ENCODE results near the gene HEMGN.

The HEMGN gene

DNA sequence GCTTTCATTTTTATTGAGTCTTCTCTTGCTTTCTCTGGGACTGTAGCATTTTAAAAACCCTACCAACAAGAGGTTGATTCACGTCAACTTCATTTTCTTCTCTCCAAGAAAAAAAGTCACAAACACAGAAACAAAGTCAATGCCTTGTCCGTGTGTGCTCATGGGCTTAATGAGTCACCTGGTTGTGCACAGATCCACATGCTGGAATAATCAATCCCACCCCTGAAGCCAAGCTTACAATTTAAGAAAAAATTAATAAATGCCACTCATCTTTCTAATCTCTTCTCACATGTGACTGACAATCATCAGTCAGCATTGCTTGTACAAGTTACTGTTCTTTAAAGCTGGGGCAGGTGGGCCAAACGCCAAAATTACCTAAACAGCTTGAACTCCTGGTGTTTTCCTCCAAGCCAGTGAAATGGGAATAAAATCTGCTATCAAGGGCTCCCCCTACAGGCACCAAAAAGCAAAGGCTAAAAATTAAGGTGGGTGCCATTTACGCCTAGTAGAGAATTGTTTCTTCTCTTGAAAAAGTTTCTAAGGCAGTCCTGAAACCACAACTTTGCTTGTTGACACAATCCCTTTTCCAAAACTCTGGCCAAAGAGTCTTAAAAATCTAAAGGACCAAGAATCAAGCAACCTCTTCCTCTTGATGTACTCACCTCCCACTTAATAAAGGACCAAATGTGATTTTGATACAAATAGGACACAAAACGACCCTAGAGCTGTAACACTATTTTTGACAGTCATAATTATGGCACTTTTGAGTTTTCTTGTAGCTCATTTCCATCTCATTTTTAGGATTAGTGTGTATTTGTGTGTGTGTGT lies 37.0 kb downstream of the HEMGN start:
- Histone ChIP-seq H2AFZ (ENCODE audit: low read length) (no peak overlapping the region), H3K36me3 (replicated peaks; ENCODE audit: insufficient read depth, low read length) (no peaks in the 10 kb centered on the region), H4K20me1 (ENCODE audit: insufficient read depth, low read length) (no peaks in the 10 kb centered on the region), H3K27me3 (replicated peaks; ENCODE audit: insufficient read depth, low read length) (no peaks in the 10 kb centered on the region), H3K9ac (ENCODE audit: low read length) (no peak overlapping the region), H3K4me2 (ENCODE audit: low read depth, low read length) (no peak overlapping the region), H3K4me1 (ENCODE audit: low read length) (no peaks in the 10 kb centered on the region), H3F3A (ENCODE audit: insufficient read depth, low read length) (no peaks in the 10 kb centered on the region), H3K79me2 (ENCODE audit: low read length) (no peaks in the 10 kb centered on the region; the same call in 1 of the 2 replicates), H3K9me2 (replicated peaks; ENCODE audit: insufficient read depth, low read length) (no peaks in the 10 kb centered on the region), H3K4me3 (ENCODE audit: low read length) (no peak overlapping the region), H3K9me3 (replicated peaks; ENCODE audit: insufficient read depth, low read length) (no peaks in the 10 kb centered on the region), H3K27ac (ENCODE audit: low read length) (no peak overlapping the region)
- TF ChIP-seq, protein P1, sequence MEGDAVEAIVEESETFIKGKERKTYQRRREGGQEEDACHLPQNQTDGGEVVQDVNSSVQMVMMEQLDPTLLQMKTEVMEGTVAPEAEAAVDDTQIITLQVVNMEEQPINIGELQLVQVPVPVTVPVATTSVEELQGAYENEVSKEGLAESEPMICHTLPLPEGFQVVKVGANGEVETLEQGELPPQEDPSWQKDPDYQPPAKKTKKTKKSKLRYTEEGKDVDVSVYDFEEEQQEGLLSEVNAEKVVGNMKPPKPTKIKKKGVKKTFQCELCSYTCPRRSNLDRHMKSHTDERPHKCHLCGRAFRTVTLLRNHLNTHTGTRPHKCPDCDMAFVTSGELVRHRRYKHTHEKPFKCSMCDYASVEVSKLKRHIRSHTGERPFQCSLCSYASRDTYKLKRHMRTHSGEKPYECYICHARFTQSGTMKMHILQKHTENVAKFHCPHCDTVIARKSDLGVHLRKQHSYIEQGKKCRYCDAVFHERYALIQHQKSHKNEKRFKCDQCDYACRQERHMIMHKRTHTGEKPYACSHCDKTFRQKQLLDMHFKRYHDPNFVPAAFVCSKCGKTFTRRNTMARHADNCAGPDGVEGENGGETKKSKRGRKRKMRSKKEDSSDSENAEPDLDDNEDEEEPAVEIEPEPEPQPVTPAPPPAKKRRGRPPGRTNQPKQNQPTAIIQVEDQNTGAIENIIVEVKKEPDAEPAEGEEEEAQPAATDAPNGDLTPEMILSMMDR (IDR thresholded peaks at IDR 0.05; ENCODE audit: low read length): peak; percentile 80
- no peak for TF ChIP-seq EZH2 (optimal IDR thresholded peaks at IDR 0.05; ENCODE audit: low read depth, low read length)
- peak; percentile 37 for DNase-seq

DNA sequence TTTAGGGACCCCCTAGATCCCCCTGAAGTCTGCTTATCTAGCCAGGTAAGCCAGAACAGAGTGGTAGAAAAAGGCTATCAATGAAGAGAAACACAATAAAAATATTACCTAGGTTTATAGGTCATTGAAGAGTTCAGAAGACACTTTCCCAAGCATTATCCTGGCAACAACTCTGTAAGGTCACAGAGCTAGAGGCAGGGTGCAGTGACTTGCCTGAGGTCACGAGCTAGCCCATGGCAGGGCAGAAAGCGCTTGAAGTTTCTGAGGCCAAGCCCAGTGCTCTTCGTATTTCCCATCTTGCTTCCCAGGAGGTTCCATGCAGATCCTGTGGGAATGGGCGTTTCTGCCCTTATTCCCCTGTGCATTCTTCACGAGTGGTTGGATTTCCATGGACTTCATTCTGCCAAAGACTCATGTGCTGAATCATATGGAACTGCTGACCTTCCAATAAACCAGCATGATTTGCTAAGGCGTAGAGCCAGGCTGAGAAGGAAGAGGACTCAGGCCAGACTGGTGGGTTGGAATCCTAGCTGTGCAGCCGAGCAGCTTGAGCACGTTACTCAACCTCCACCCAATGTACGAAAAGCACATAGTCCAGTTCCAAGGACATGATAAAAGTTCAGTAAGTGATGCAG lies 37.8 kb downstream of the HEMGN start:
- no peak for TF ChIP-seq EZH2phosphoT487 (IDR thresholded peaks at IDR 0.05; ENCODE audit: low read length)
- TF ChIP-seq EZH2 (optimal IDR thresholded peaks at IDR 0.05; ENCODE audit: low read depth, low read length): no peak
- TF ChIP-seq, protein P1 (IDR thresholded peaks at IDR 0.05; ENCODE audit: low read length): no peak
- Histone ChIP-seq H3K27ac (ENCODE audit: low read length) (no peak overlapping the region), H3K4me2 (ENCODE audit: low read depth, low read length) (no peak overlapping the region), H3K9me3 (replicated peaks; ENCODE audit: insufficient read depth, low read length) (no peaks in the 10 kb centered on the region), H2AFZ (ENCODE audit: low read length) (no peak overlapping the region), H4K20me1 (ENCODE audit: insufficient read depth, low read length) (no peaks in the 10 kb centered on the region), H3K27me3 (replicated peaks; ENCODE audit: insufficient read depth, low read length) (no peaks in the 10 kb centered on the region), H3K9me2 (replicated peaks; ENCODE audit: insufficient read depth, low read length) (no peaks in the 10 kb centered on the region), H3K79me2 (ENCODE audit: low read length) (no peaks in the 10 kb centered on the region), H3K4me3 (ENCODE audit: low read length) (no peak overlapping the region), H3K9ac (ENCODE audit: low read length) (no peak overlapping the region), H3F3A (ENCODE audit: insufficient read depth, low read length) (no peaks in the 10 kb centered on the region), H3K36me3 (replicated peaks; ENCODE audit: insufficient read depth, low read length) (no peaks in the 10 kb centered on the region), H3K4me1 (ENCODE audit: low read length) (no peaks in the 10 kb centered on the region)
- DNase-seq: no peak

DNA sequence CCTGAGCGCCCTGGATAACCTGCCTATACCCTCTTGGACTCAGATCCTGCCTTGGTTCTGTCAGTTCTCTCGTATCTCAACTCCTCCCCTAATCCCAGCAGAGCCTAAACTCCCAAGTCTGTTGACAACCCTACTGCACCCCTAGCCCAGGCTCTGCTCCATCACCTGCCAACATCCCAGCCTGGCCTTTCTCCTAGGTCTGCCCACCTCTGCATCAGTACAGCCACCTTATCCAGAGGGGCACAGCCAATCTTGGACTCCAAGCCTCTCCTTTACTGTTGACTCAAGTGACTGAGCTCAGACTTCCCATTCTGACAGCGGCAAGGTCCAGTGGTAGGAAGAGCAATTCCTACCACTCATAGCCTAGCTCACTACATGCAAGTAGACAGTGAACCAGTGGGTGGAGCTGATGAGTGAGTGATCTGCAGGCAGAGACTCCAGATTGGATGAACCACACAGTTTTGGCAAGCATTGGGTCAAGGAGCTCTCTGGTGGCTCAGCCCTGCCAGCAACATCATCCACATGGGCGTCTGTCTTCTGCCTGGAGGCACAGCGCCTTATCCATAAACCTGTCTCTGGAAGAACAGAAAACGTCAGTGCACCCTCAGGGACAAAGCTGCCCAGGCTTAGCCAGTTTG lies 42.2 kb downstream of the HEMGN start:
- H3K9me2 ChIP-seq (replicated peaks; ENCODE audit: insufficient read depth, low read length): no peaks in the 10 kb centered on the region
- no peaks in the 10 kb centered on the region for H3F3A ChIP-seq (ENCODE audit: insufficient read depth, low read length)
- H3K27ac ChIP-seq (ENCODE audit: low read length): no peak overlapping the region
- no peaks in the 10 kb centered on the region for H3K9me3 ChIP-seq (replicated peaks; ENCODE audit: insufficient read depth, low read length)
- DNase-seq: peak; percentile 16
- H3K36me3 ChIP-seq (replicated peaks; ENCODE audit: insufficient read depth, low read length): no peaks in the 10 kb centered on the region
- TF ChIP-seq, protein P1 (IDR thresholded peaks at IDR 0.05; ENCODE audit: low read length): peak; percentile 36
- no peak for TF ChIP-seq EZH2phosphoT487 (IDR thresholded peaks at IDR 0.05; ENCODE audit: low read length)
- H2AFZ ChIP-seq (ENCODE audit: low read length): no peak overlapping the region
- no peaks in the 10 kb centered on the region for H4K20me1 ChIP-seq (ENCODE audit: insufficient read depth, low read length)
- no peaks in the 10 kb centered on the region for H3K4me1 ChIP-seq (ENCODE audit: low read length)
- H3K9ac ChIP-seq (ENCODE audit: low read length): no peak overlapping the region
- no peaks in the 10 kb centered on the region for H3K27me3 ChIP-seq (replicated peaks; ENCODE audit: insufficient read depth, low read length)
- no peak overlapping the region for H3K4me2 ChIP-seq (ENCODE audit: low read depth, low read length)
- H3K4me3 ChIP-seq (ENCODE audit: low read length): no peak overlapping the region
- H3K79me2 ChIP-seq (ENCODE audit: low read length): no peaks in the 10 kb centered on the region
